Panc1 (cell line): Measurements from ENCODE around the gene GTSE1. TPM values are rescaled to one million over a fixed set of nuclear protein-coding genes. Genes with fewer than 3 reads are reported as not detected.

Experiments
- ATAC-seq: fragments of 200-7000 bp; cut with Tn5 transposase; 2 replicates; pipeline ENCODE4 v1.9.1; 2020; ENCODE audit warnings: mild to moderate bottlenecking, moderate library complexity
- BruUV-seq: library from RNA; stranded (reverse); fragments of 400-500 nt; replicated peaks from 2 replicates; lab custom pipeline; 2021; lab: Mats Ljungman, UMichigan
- CTCF ChIA-PET: fragments of 300-600 bp; sonication (Branson Sonifier 250); formaldehyde crosslinking; loops from one replicate; lab custom pipeline; 2022; ENCODE audit warnings: antibody characterized with exemption; lab: Charles Lee
- POLR2A ChIA-PET: fragments of 300-600 bp; sonication (Branson Sonifier 250); formaldehyde crosslinking; loops from one replicate; lab custom pipeline; 2022; ENCODE audit warnings: antibody characterized with exemption; lab: Charles Lee
- DNase-seq: peaks from one replicate; pipeline ENCODE4 v3.0.0-alpha.2; 2010; ENCODE audit warnings: low read depth, low spot score
- H3K27ac ChIP-seq: 2 replicates; pipeline ENCODE4 v1.5.1; 2011; ENCODE audit warnings: mild to moderate bottlenecking, low read length, inconsistent platforms
- H3K27me3 ChIP-seq: fragments of 200-500 bp; sonication (Bioruptor generic); 2 replicates; pipeline ENCODE4 v1.6.0; 2014; ENCODE audit warnings: low read length, inconsistent platforms; ENCODE audit not compliant: control insufficient read depth, insufficient read depth
- H3K36me3 ChIP-seq: fragments of 200-500 bp; sonication (Bioruptor generic); 2 replicates; pipeline ENCODE4 v1.5.1; 2014; ENCODE audit warnings: inconsistent platforms, mild to moderate bottlenecking, low read length, moderate library complexity; ENCODE audit not compliant: control insufficient read depth, insufficient read depth
- H3K4me1 ChIP-seq: 2 replicates; pipeline ENCODE4 v1.5.1; 2011; ENCODE audit warnings: inconsistent platforms, mild to moderate bottlenecking, low read length, moderate library complexity; ENCODE audit not compliant: control insufficient read depth, insufficient read depth
- H3K4me3 ChIP-seq, 2 experiments: 2 replicates each; pipeline ENCODE4 v1.5.1; 2011 to 2012; ENCODE audit warnings: low read depth in 2 of 2, low read length in 2 of 2, mild to moderate bottlenecking in 2 of 2, inconsistent platforms in 1 of 2, moderate library complexity in 1 of 2
- H3K9me3 ChIP-seq: fragments of 200-500 bp; sonication (Bioruptor generic); 2 replicates; pipeline ENCODE4 v1.5.1; 2014; ENCODE audit warnings: low read depth, mild to moderate bottlenecking, inconsistent platforms, low read length, moderate library complexity; ENCODE audit not compliant: control insufficient read depth, insufficient read depth
- POLR2AphosphoS5 ChIP-seq: IDR thresholded peaks from 2 replicates; pipeline ENCODE4 v1.6.1; 2012; ENCODE audit warnings: mild to moderate bottlenecking, low read depth, low read length, moderate library complexity
- SIN3A ChIP-seq: IDR thresholded peaks from 2 replicates; pipeline ENCODE4 v1.6.1; 2012; ENCODE audit warnings: low read depth, mild to moderate bottlenecking, low read length, moderate library complexity, borderline replicate concordance; ENCODE audit not compliant: insufficient read depth
- TCF7L2 ChIP-seq: IDR thresholded peaks from 2 replicates; pipeline ENCODE4 v1.6.1; 2011; ENCODE audit warnings: mild to moderate bottlenecking, low read depth, low read length, inconsistent platforms
- in situ Hi-C: cut with HindIII; loops from 2 replicates; pipeline ENCODE4 v1.10.0; 2016; ENCODE audit warnings: low sequenced_read_pairs, low pct_unique_long_range_greater_than_20kb
- intact Hi-C: fragments of 100-400 bp; cut with micrococcal nuclease; formaldehyde crosslinking; loops from one replicate; pipeline ENCODE4 v1.10.0; 2022; ENCODE audit not compliant: unreplicated experiment
- total RNA-seq: library from RNA; stranded (reverse); gene quantifications from one replicate; pipeline ENCODE4 v1.2.1, GENCODE V29; 2021; ENCODE audit not compliant: unreplicated experiment
- TF ChIP-seq, protein P1 (sequence below), 2 experiments: IDR thresholded peaks; 2 replicates each; pipeline ENCODE4 v1.6.1; 2011 to 2012; ENCODE audit warnings: low read depth in 2 of 2, control low read depth in 1 of 2, low read length in 1 of 2, mild to moderate bottlenecking in 1 of 2, moderate library complexity in 1 of 2; ENCODE audit not compliant: insufficient read depth in 1 of 2
- TF ChIP-seq, protein P2 (sequence below): fragments of 450-650 bp; IDR thresholded peaks from 2 replicates; pipeline ENCODE4 v1.5.1; 2017; ENCODE audit warnings: mild to moderate bottlenecking

The GTSE1 gene
- total RNA-seq, 1 experiment from 2014 or later, result 36.2 TPM

DNA sequence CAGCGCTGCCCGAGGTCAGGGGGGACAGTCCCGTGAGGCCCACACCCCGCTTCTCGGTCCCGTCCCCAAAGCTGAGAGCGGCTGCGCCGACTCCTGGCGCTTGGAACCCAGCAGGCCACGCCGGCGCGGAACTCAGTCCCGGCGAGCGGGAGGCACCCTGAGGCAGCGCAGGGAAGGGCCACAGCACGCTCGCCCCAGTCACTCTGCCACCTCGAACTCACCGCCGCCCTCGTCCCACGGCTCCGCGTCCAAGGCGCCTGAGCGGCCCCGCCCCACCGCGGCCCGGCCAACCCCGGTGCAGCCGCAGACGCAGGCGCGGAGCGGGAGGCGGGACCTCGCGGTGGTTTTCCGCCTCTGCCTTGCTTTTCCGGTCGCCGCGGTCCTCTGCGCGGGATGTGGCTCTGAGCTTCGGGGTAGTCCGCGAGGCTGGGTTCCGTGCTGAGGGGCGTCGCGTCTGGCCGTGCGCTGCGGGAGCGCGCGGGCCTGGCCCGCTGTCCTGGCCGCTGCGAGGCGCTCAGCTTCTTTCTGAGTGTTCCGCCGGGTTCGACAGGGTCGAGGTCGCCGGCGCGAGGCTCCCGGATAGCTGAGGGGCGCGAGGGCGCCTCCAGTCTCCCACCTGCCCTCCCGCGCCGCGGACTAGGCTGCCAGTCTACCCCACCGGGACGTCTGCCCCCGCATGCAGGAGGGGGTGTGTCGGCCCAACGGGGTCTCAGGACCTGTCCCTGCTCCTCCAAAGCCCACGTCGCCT is 46.5 kb upstream of the GTSE1 start, which contains the start of gene CDPF1:
CDPF1 (minus strand) TSS at position 259 of the 748 bp plus-strand sequence. CDS start 2,009 bp downstream, outside the sequence.
- CTCF ChIA-PET, result no interaction called here
- DNase-seq (no peak), ATAC-seq (peak; percentile 97)
- Histone ChIP-seq H3K27ac (peak within 1 kb of the TSS; percentile 78), H3K4me1 (peaks cover 7% of the 10 kb centered on the region; the same call in 1 of the 2 replicates), H3K9me3 (no peaks in the 10 kb centered on the region), H3K27me3 (no peaks in the 10 kb centered on the region), H3K4me3 (peak within 1 kb of the TSS; percentile 68 to 70), H3K36me3 (no peaks in the 10 kb centered on the region)
- POLR2A ChIA-PET, result no interaction called here
- intact Hi-C loops, result no loop called here
- no peak for TF ChIP-seq SIN3A
- no peak for TF ChIP-seq TCF7L2
- TF ChIP-seq, protein P1, sequence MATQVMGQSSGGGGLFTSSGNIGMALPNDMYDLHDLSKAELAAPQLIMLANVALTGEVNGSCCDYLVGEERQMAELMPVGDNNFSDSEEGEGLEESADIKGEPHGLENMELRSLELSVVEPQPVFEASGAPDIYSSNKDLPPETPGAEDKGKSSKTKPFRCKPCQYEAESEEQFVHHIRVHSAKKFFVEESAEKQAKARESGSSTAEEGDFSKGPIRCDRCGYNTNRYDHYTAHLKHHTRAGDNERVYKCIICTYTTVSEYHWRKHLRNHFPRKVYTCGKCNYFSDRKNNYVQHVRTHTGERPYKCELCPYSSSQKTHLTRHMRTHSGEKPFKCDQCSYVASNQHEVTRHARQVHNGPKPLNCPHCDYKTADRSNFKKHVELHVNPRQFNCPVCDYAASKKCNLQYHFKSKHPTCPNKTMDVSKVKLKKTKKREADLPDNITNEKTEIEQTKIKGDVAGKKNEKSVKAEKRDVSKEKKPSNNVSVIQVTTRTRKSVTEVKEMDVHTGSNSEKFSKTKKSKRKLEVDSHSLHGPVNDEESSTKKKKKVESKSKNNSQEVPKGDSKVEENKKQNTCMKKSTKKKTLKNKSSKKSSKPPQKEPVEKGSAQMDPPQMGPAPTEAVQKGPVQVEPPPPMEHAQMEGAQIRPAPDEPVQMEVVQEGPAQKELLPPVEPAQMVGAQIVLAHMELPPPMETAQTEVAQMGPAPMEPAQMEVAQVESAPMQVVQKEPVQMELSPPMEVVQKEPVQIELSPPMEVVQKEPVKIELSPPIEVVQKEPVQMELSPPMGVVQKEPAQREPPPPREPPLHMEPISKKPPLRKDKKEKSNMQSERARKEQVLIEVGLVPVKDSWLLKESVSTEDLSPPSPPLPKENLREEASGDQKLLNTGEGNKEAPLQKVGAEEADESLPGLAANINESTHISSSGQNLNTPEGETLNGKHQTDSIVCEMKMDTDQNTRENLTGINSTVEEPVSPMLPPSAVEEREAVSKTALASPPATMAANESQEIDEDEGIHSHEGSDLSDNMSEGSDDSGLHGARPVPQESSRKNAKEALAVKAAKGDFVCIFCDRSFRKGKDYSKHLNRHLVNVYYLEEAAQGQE (IDR thresholded peaks at IDR 0.05; ENCODE audit: insufficient read depth in 1 of 2, low read depth in 2 of 2, low read length in 1 of 2), result peak in 1 of 2 experiments; percentile 43; a peak in 1 of 4 replicates
- TF ChIP-seq POLR2AphosphoS5, result peak; percentile 81
- TF ChIP-seq, protein P2, sequence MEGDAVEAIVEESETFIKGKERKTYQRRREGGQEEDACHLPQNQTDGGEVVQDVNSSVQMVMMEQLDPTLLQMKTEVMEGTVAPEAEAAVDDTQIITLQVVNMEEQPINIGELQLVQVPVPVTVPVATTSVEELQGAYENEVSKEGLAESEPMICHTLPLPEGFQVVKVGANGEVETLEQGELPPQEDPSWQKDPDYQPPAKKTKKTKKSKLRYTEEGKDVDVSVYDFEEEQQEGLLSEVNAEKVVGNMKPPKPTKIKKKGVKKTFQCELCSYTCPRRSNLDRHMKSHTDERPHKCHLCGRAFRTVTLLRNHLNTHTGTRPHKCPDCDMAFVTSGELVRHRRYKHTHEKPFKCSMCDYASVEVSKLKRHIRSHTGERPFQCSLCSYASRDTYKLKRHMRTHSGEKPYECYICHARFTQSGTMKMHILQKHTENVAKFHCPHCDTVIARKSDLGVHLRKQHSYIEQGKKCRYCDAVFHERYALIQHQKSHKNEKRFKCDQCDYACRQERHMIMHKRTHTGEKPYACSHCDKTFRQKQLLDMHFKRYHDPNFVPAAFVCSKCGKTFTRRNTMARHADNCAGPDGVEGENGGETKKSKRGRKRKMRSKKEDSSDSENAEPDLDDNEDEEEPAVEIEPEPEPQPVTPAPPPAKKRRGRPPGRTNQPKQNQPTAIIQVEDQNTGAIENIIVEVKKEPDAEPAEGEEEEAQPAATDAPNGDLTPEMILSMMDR, result no peak
- BruUV-seq, result no TSS peak
- in situ Hi-C loops, result no loop called here

DNA sequence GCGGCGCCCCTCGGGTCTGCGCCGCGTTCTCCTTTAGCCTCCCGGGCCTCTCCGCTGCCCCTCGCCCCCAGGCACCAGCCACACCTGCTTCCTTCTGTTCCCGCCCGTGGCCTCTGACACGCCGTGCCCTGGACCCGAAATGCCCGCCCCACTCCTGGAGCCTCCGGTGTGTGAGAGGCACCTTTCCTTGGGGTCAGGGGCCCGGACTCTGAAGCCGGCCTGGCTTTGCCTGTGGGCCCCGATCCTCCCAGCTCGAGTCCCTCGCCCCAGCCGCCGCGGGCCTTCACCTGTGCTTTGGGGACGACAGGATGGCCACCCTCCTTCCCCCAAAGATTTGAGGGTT is 45.9 kb upstream of the GTSE1 start:
- in situ Hi-C loops (no loop called here), intact Hi-C loops (no loop called here)
- no peaks in the 10 kb centered on the region for H3K27me3 ChIP-seq
- peaks cover 7% of the 10 kb centered on the region; the same call in 1 of the 2 replicates for H3K4me1 ChIP-seq
- ChIA-PET CTCF (no interaction called here), POLR2A (no interaction called here)
- no peaks in the 10 kb centered on the region for H3K9me3 ChIP-seq
- no peaks in the 10 kb centered on the region for H3K36me3 ChIP-seq
- peak overlapping the region; percentile 78 for H3K27ac ChIP-seq
- ATAC-seq (no peak; the same call in none of the 2 replicates), DNase-seq (no peak)
- H3K4me3 ChIP-seq, result peak overlapping the region; percentile 68 to 70
- TF ChIP-seq, protein P1 (IDR thresholded peaks at IDR 0.05; ENCODE audit: insufficient read depth in 1 of 2, low read depth in 2 of 2, low read length in 1 of 2), result no peak
- TF ChIP-seq, protein P2, result no peak
- TF ChIP-seq TCF7L2, result no peak
- TF ChIP-seq SIN3A, result no peak
- no peak for TF ChIP-seq POLR2AphosphoS5
- BruUV-seq, result no TSS peak
